GM19397 (cell line): ENCODE measurements around the gene FAM72C.
"Not testable (repeated sequence)": the region's sequence is repeated elsewhere in the genome, so short reads cannot be mapped to it uniquely, and the experiment has no call there.

Source experiments
- ATAC-seq: cut with Tn5 transposase; IDR thresholded peaks from one replicate; pipeline ENCODE4 v1.9.1; 2021; ENCODE audit warnings: mild to moderate bottlenecking, moderate library complexity; ENCODE audit not compliant: unreplicated experiment

The FAM72C gene

DNA sequence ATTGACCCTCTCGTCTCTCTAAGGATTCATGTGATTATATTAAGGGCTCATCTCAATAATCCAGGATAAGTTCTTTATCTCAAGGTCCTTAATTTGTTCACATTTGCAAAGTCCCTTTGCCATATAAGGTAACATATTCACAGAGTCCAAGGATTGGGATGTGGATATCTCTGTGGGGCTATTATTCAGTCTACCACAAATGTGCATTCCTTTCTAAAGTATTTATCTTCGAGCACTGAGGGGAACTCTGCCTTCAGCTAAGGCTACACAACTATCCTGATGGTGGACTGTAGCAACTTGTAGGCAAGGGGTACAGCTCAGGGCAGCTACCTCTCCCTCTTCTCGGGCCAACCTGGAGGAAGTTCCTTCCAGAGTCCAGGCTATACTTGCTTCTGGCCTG, 53.2 kb downstream of the FAM72C start:
- ATAC-seq, result not testable (repeated sequence)

DNA sequence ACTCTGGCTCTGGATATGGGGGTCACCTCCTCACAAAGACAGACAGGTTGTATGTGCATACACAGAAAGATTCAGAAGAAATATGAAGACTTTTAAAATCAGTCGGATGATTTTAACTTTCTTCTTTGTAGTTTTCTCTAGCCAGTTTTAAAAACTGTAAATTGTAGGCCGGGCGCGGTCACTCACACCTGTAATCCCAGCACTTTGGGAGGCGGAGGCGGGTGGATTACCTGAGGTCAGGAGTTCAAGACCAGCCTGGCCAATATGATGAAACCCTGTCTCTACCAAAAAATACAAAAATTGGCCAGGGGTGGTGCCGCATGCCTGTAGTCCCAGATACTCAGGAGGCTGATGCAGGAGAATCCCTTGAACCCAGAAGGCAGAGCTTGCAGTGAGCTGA, 58.1 kb downstream of the FAM72C start:
- ATAC-seq, result not testable (repeated sequence)
